Liver (tissue), 9 donors: ENCODE measurements around the gene HNRNPUL1. TPM values are rescaled to one million over a fixed set of nuclear protein-coding genes. Genes with fewer than 3 reads are reported as not detected.

Experiments
- DNase-seq: peaks from one replicate; pipeline ENCODE4 v3.0.0-alpha.2; 2017; ENCODE audit warnings: low spot score
- H3K27ac ChIP-seq, 2 donors: one replicate each; pipeline ENCODE4 v1.7.0; 2013; ENCODE audit warnings: inconsistent platforms in 2 of 2, low read length in 2 of 2, control low read depth in 1 of 2, low read depth in 1 of 2, mild to moderate bottlenecking in 1 of 2
- H3K27me3 ChIP-seq, 4 donors: one replicate each; pipeline versions ENCODE4 v1.6.1 to v1.7.0; 2013; ENCODE audit warnings: low read length in 3 of 4, inconsistent platforms in 1 of 4, mild to moderate bottlenecking in 1 of 4, moderate library complexity in 1 of 4; ENCODE audit not compliant: control insufficient read depth in 4 of 4, insufficient read depth in 4 of 4
- H3K36me3 ChIP-seq, 4 donors: one replicate each; pipeline versions ENCODE4 v1.6.1 to v1.7.0; 2013; ENCODE audit warnings: low read length in 3 of 4, mild to moderate bottlenecking in 3 of 4, low read depth in 1 of 4, moderate library complexity in 1 of 4; ENCODE audit not compliant: control insufficient read depth in 4 of 4, insufficient read depth in 3 of 4
- H3K4me1 ChIP-seq, 4 donors: one replicate each; pipeline versions ENCODE4 v1.6.1 to v1.7.0; 2013; ENCODE audit warnings: low read length in 3 of 4, mild to moderate bottlenecking in 3 of 4, moderate library complexity in 1 of 4; ENCODE audit not compliant: control insufficient read depth in 4 of 4, insufficient read depth in 4 of 4
- H3K4me3 ChIP-seq, 3 donors: one replicate each; pipeline versions ENCODE4 v1.6.1 to v1.7.0; 2013; ENCODE audit warnings: low read length in 3 of 3, control low read depth in 1 of 3, low read depth in 1 of 3, mild to moderate bottlenecking in 1 of 3
- H3K9ac ChIP-seq, 2 donors: one replicate each; pipeline ENCODE4 v1.7.0; 2013; ENCODE audit warnings: low read length in 2 of 2, mild to moderate bottlenecking in 2 of 2, moderate library complexity in 2 of 2, control low read depth in 1 of 2, low read depth in 1 of 2
- H3K9me3 ChIP-seq, 4 donors: one replicate each; pipeline versions ENCODE4 v1.6.1 to v1.7.0; 2013; ENCODE audit warnings: low read length in 3 of 4; ENCODE audit not compliant: control insufficient read depth in 4 of 4
- ATF3 ChIP-seq: IDR thresholded peaks from 2 replicates; pipeline ENCODE4 v1.6.1; 2016; ENCODE audit warnings: antibody characterized with exemption
- CTCF ChIP-seq: fragments of 150-350 bp; IDR thresholded peaks from 2 replicates; pipeline ENCODE4 v1.5.1; 2017; ENCODE audit warnings: improper control_type of control experiment, low read depth, low read length; ENCODE audit not compliant: missing input control
- FOXA1 ChIP-seq: IDR thresholded peaks from 2 replicates; pipeline ENCODE4 v1.6.1; 2016; ENCODE audit warnings: antibody characterized with exemption
- FOXA2 ChIP-seq: IDR thresholded peaks from 2 replicates; pipeline ENCODE4 v1.6.1; 2016; ENCODE audit warnings: antibody characterized with exemption
- GABPA ChIP-seq, 2 donors: IDR thresholded peaks in 1 of 2; conservative IDR thresholded peaks in 1 of 2; 2 replicates each; pipeline ENCODE4 v1.6.1; 2016; ENCODE audit warnings: antibody characterized with exemption in 2 of 2, mild to moderate bottlenecking in 1 of 2, moderate library complexity in 1 of 2
- HNF4A ChIP-seq, 2 donors: conservative IDR thresholded peaks; 2 replicates each; pipeline ENCODE4 v1.6.1; 2016; ENCODE audit warnings: antibody characterized with exemption in 2 of 2, mild to moderate bottlenecking in 2 of 2
- HNF4G ChIP-seq: IDR thresholded peaks from 2 replicates; pipeline ENCODE4 v1.6.1; 2016; ENCODE audit warnings: antibody characterized with exemption
- MAX ChIP-seq: IDR thresholded peaks from 2 replicates; pipeline ENCODE4 v1.6.1; 2016; ENCODE audit warnings: antibody characterized with exemption
- NR2F2 ChIP-seq: IDR thresholded peaks from 2 replicates; pipeline ENCODE4 v1.6.1; 2016; ENCODE audit warnings: antibody characterized with exemption
- RAD21 ChIP-seq, 2 donors: IDR thresholded peaks; 2 replicates each; pipeline ENCODE4 v1.6.1; 2016; ENCODE audit warnings: antibody characterized with exemption in 2 of 2, mild to moderate bottlenecking in 2 of 2
- REST ChIP-seq: IDR thresholded peaks from 2 replicates; pipeline ENCODE4 v1.6.1; 2016; ENCODE audit warnings: antibody characterized with exemption, mild to moderate bottlenecking
- SP1 ChIP-seq: IDR thresholded peaks from 2 replicates; pipeline ENCODE4 v1.6.1; 2018; ENCODE audit warnings: antibody characterized with exemption, mild to moderate bottlenecking
- TAF1 ChIP-seq: conservative IDR thresholded peaks from 2 replicates; pipeline ENCODE4 v1.6.1; 2016; ENCODE audit warnings: antibody characterized with exemption, mild to moderate bottlenecking
- ZBTB33 ChIP-seq: IDR thresholded peaks from 2 replicates; pipeline ENCODE4 v1.6.1; 2016; ENCODE audit warnings: antibody characterized with exemption
- WGBS: extraction: QIAGEN DNeasy Blood & Tissue Kit; methylation state at CpG from one replicate; pipeline ENCODE4 v1.1.7; 2013; 5-methylcytosine and 5-hydroxymethylcytosine counted together
- polyA plus RNA-seq, 2 donors: library from polyadenylated mRNA; stranded (reverse) in 1 of 2; unstranded in 1 of 2; fragments of 200-250 nt in 1 of 2; fragments of >200 nt in 1 of 2; fragmentation: Nextera tagmentation in 1 of 2; extraction: Ambion mirVana in 1 of 2; gene quantifications; one replicate each; pipeline versions ENCODE4 v1.2.1 to v1.2.3, GENCODE V29; 2013 to 2015
- total RNA-seq, 2 donors: library from RNA; depleted of rRNA; stranded (reverse); fragments of >200 nt; gene quantifications; one replicate each; pipeline ENCODE4 v1.2.3, GENCODE V29; 2014
- donor health status: healthy.
- donor health status: healthy.
- donor health status: healthy.
- donor health status: healthy.
- donor health status: healthy.

Gene HNRNPUL1
- total and polyA plus RNA-seq, 4 donors: 34.9 to 80.2 (median 45.7) TPM

DNA sequence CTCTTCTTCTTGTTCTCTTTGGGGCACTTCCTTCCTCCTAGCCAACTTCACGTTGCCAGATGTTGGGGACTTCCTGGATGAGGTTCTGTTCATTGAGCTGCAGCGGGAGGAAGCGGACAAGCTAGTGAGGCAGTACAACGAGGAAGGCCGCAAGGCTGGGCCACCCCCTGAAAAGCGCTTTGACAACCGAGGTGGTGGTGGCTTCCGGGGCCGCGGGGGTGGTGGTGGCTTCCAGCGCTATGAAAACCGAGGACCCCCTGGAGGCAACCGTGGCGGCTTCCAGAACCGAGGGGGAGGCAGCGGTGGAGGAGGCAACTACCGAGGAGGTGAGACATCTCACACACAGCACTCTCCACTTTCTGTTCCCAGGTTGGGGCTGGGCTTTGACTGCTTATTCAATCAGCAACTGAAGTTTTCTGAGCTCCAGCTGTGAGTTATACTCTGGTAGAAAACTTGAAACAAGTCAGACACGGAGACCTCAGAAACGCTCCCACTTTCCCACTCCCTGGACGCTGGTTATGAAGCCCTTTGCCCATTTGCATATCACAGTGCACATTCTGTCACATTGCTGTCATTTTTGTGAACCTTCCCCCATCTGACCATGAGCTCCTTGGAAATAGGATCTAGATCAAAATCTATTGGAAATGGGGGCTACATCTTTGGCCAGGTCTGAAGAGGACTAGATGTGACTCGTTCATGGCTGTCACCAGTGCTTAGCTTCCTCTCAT is 38.6 kb downstream of the HNRNPUL1 start:
- DNase-seq: no peak
- no peak overlapping the region for H3K27ac ChIP-seq

GRCh38 chr19:41303954-41304353 is 39.8 kb downstream of the HNRNPUL1 start:
- Histone ChIP-seq H3K27ac (no peak overlapping the region), H3K9me3 (no peaks in the 10 kb centered on the region), H3K4me1 (peaks cover 0 to 12% (median 8%) of the 10 kb centered on the region in 4 donors), H3K27me3 (no peaks in the 10 kb centered on the region), H3K36me3 (peaks cover 23 to 74% (median 51%) of the 10 kb centered on the region in 4 donors), H3K9ac (no peak overlapping the region), H3K4me3 (no peak overlapping the region)
- DNase-seq: no peak
- WGBS: 95% methylated on average over 14 of the region's 14 CpGs
- TF ChIP-seq NR2F2 (no peak), SP1 (no peak), ZBTB33 (no peak), FOXA1 (no peak)

More for the DNA sequence above, 38.6 kb downstream of the HNRNPUL1 start:
- TF ChIP-seq FOXA1 (no peak), MAX (no peak), HNF4G (no peak), HNF4A (conservative IDR thresholded peaks at IDR 0.05) (no peak), SP1 (no peak), TAF1 (no peak), NR2F2 (no peak), RAD21 (IDR thresholded peaks at IDR 0.05) (no peak)
- Histone ChIP-seq H3K27me3 (no peaks in the 10 kb centered on the region), H3K4me3 (no peak overlapping the region), H3K9me3 (no peaks in the 10 kb centered on the region), H3K36me3 (peaks cover 25 to 85% (median 59%) of the 10 kb centered on the region in 4 donors), H3K9ac (no peak overlapping the region), H3K4me1 (peaks cover 0 to 5% (median 2%) of the 10 kb centered on the region in 4 donors)
- WGBS: 74% methylated on average over 21 of the region's 21 CpGs

GRCh38 chr19:41304706-41305483 is 40.7 kb downstream of the HNRNPUL1 start:
- H3K36me3 ChIP-seq: peaks cover 21 to 64% (median 46%) of the 10 kb centered on the region in 4 donors
- no peak overlapping the region for H3K9ac ChIP-seq
- H3K27me3 ChIP-seq: no peaks in the 10 kb centered on the region
- H3K27ac ChIP-seq: no peak overlapping the region
- DNase-seq: no peak
- 88% methylated on average over 4 of the region's 4 CpGs for WGBS
- TF ChIP-seq ATF3 (no peak), ZBTB33 (no peak), TAF1 (no peak), CTCF (no peak), HNF4G (no peak), HNF4A (conservative IDR thresholded peaks at IDR 0.05) (no peak), GABPA (IDR thresholded peaks at IDR 0.05 in 1 of 2, conservative IDR thresholded peaks at IDR 0.05 in 1 of 2) (no peak), FOXA2 (no peak), RAD21 (IDR thresholded peaks at IDR 0.05) (no peak), REST (no peak)
- no peak overlapping the region for H3K4me3 ChIP-seq
- peaks cover 0 to 18% (median 14%) of the 10 kb centered on the region in 4 donors for H3K4me1 ChIP-seq
- no peaks in the 10 kb centered on the region for H3K9me3 ChIP-seq
